HK-2 (cell line): ENCODE data around the gene SPINT2.

Experiments
- DNase-seq: peaks from one replicate; pipeline ENCODE4 v3.0.0-alpha.2; 2018; ENCODE audit not compliant: unreplicated experiment

SPINT2 gene

GRCh38 chr19:38294090-38294489, 29.7 kb downstream of the SPINT2 start:
- DNase-seq = no peak

GRCh38 chr19:38298821-38299680, 34.7 kb downstream of the SPINT2 start:
- peak; percentile 81 for DNase-seq

- peak; percentile 84 for DNase-seq
Measured at GRCh38 chr19:38303517-38304351, 39.4 kb downstream of the SPINT2 start, which contains the start of gene C19orf33. Gene C19orf33, plus strand, starts transcription at chr19:38304251. Its CDS starts 11 bp downstream, at chr19:38304262.

GRCh38 chr19:38304352-38304865, 40.0 kb downstream of the SPINT2 start:
- DNase-seq = no peak

GRCh38 chr19:38304866-38305429, 40.6 kb downstream of the SPINT2 start:
- DNase-seq = peak; percentile 96

GRCh38 chr19:38306236-38306635, 41.9 kb downstream of the SPINT2 start:
- DNase-seq = no peak

- no peak for DNase-seq
Measured at GRCh38 chr19:38307076-38307475, 42.7 kb downstream of the SPINT2 start.

- no peak for DNase-seq
Measured at GRCh38 chr19:38307597-38307996, 43.2 kb downstream of the SPINT2 start.

GRCh38 chr19:38308006-38308766, 43.8 kb downstream of the SPINT2 start:
- DNase-seq = no peak

GRCh38 chr19:38308926-38309614, 44.7 kb downstream of the SPINT2 start:
- no peak for DNase-seq

GRCh38 chr19:38309615-38310278, 45.4 kb downstream of the SPINT2 start:
- no peak for DNase-seq

GRCh38 chr19:38310279-38310670, 45.9 kb downstream of the SPINT2 start:
- no peak for DNase-seq

GRCh38 chr19:38310986-38311385, 46.6 kb downstream of the SPINT2 start:
- no peak for DNase-seq

GRCh38 chr19:38315657-38316476, 51.5 kb downstream of the SPINT2 start, which contains the start of gene YIF1B:
Gene YIF1B, minus strand, starts transcription at chr19:38315947. Its CDS starts 30 bp downstream, at chr19:38315917.
- DNase-seq = peak; percentile 98

GRCh38 chr19:38316477-38317067, 52.2 kb downstream of the SPINT2 start:
- DNase-seq = no peak

GRCh38 chr19:38317104-38317612, 52.8 kb downstream of the SPINT2 start:
- no peak for DNase-seq

GRCh38 chr19:38318660-38319059, 54.3 kb downstream of the SPINT2 start:
- no peak for DNase-seq

- no peak for DNase-seq
Measured at GRCh38 chr19:38319421-38320258, 55.3 kb downstream of the SPINT2 start, which contains the start of gene KCNK6. Gene KCNK6, plus strand, starts transcription at chr19:38319845. Its CDS starts 106 bp downstream, at chr19:38319951.
